ENCODE data around the gene CRIP3. TPM values are rescaled to one million over a fixed set of nuclear protein-coding genes. Genes with fewer than 3 reads are reported as not detected.

CRIP3 gene
- polyA plus RNA-seq, 3 donors, result 1.2 to 12.8 (median 1.6) TPM

GRCh38 chr6:43336382-43336781 is 27.8 kb upstream of the CRIP3 start:
- peaks cover 43 to 59% of the 10 kb centered on the region in 2 donors for H3K36me3 ChIP-seq (replicated peaks in 1 of 2; ENCODE audit: control insufficient read depth in 1 of 2, insufficient read depth in 2 of 2, low read length in 2 of 2)
- Mint-ChIP-seq H3K9me3 (no peaks in the 10 kb centered on the region), H3K36me3 (peaks cover 52 to 55% of the 10 kb centered on the region in 2 donors), H3K27ac (no peak overlapping the region), H3K4me3 (no peak overlapping the region), H3K27me3 (ENCODE audit: low read depth in 3 of 3) (no peaks in the 10 kb centered on the region), H3K4me1 (peaks cover 31% of the 10 kb centered on the region)
- peaks cover 32 to 36% of the 10 kb centered on the region in 2 donors for H3K4me1 ChIP-seq (ENCODE audit: control insufficient read depth in 1 of 2, insufficient read depth in 2 of 2, low read length in 2 of 2)
- H2AFZ ChIP-seq (ENCODE audit: insufficient read depth, low read depth, low read length, poor library complexity, severe bottlenecking), result no peak overlapping the region
- H3K9ac ChIP-seq (ENCODE audit: insufficient read depth, low read length, poor library complexity, severe bottlenecking), result no peak overlapping the region
- TF ChIP-seq CTCF (IDR thresholded peaks at IDR 0.05), result no peak
- no peaks in the 10 kb centered on the region for H4K20me1 ChIP-seq (ENCODE audit: insufficient read depth, low read length)
- H3K4me2 ChIP-seq (replicated peaks; ENCODE audit: extremely low read depth, low read length, poor library complexity, severe bottlenecking), result no peak overlapping the region
- H3K79me2 ChIP-seq (ENCODE audit: insufficient read depth, low read length), result no peaks in the 10 kb centered on the region
- no peak overlapping the region for H3K27ac ChIP-seq (ENCODE audit: low read depth in 1 of 2, low read length in 2 of 2)
- intact Hi-C loops (cut with micrococcal nuclease), result loop anchor here in 1 of 2 donors (5.0 kb wide), 1 partner anchor 74 kb away; no protein-coding TSS in a partner anchor
- no peak overlapping the region for H3K4me3 ChIP-seq (replicated peaks in 1 of 3; ENCODE audit: low read depth in 2 of 3, low read length in 3 of 3)
- no peaks in the 10 kb centered on the region for H3K27me3 ChIP-seq (ENCODE audit: control insufficient read depth in 2 of 2, insufficient read depth in 2 of 2, low read length in 2 of 2)
- no peak for DNase-seq
- H3K9me3 ChIP-seq (replicated peaks in 1 of 2; ENCODE audit: control insufficient read depth in 1 of 2, insufficient read depth in 1 of 2, low read length in 2 of 2), result no peaks in the 10 kb centered on the region
- WGBS (ENCODE audit: insufficient coverage), result 100% methylated on average over 1 of the region's 3 CpGs

GRCh38 chr6:43335469-43335868 is 26.8 kb upstream of the CRIP3 start:
- no peak for DNase-seq
- no peaks in the 10 kb centered on the region for H3K9me3 Mint-ChIP-seq
- WGBS (ENCODE audit: insufficient coverage), result 100% methylated on average over 1 of the region's 3 CpGs
- no peaks in the 10 kb centered on the region for H3K27me3 Mint-ChIP-seq (ENCODE audit: low read depth in 3 of 3)
- peaks cover 37 to 49% of the 10 kb centered on the region in 2 donors for H3K36me3 ChIP-seq (replicated peaks in 1 of 2; ENCODE audit: control insufficient read depth in 1 of 2, insufficient read depth in 2 of 2, low read length in 2 of 2)
- H3K4me1 Mint-ChIP-seq, result peaks cover 37% of the 10 kb centered on the region
- H3K4me2 ChIP-seq (replicated peaks; ENCODE audit: extremely low read depth, low read length, poor library complexity, severe bottlenecking), result no peak overlapping the region
- no peaks in the 10 kb centered on the region for H3K9me3 ChIP-seq (replicated peaks in 1 of 2; ENCODE audit: control insufficient read depth in 1 of 2, insufficient read depth in 1 of 2, low read length in 2 of 2)
- no peak for TF ChIP-seq CTCF (IDR thresholded peaks at IDR 0.05)
- H3K27ac ChIP-seq (ENCODE audit: low read depth in 1 of 2, low read length in 2 of 2), result no peak overlapping the region
- peaks cover 43 to 45% of the 10 kb centered on the region in 2 donors for H3K36me3 Mint-ChIP-seq
- no peak overlapping the region for H3K4me3 ChIP-seq (replicated peaks in 1 of 3; ENCODE audit: low read depth in 2 of 3, low read length in 3 of 3)
- no peaks in the 10 kb centered on the region for H3K27me3 ChIP-seq (ENCODE audit: control insufficient read depth in 2 of 2, insufficient read depth in 2 of 2, low read length in 2 of 2)
- H3K27ac Mint-ChIP-seq, result peak overlapping the region in 1 of 7 donors; percentile 22
- no peak overlapping the region for H3K9ac ChIP-seq (ENCODE audit: insufficient read depth, low read length, poor library complexity, severe bottlenecking)
- no peak overlapping the region for H3K4me3 Mint-ChIP-seq
- intact Hi-C loops (cut with micrococcal nuclease), result loop anchor here (1.0 to 5.0 kb wide), 2 partner anchors 72 to 73 kb away; no protein-coding TSS in a partner anchor
- H4K20me1 ChIP-seq (ENCODE audit: insufficient read depth, low read length), result no peaks in the 10 kb centered on the region
- no peak overlapping the region for H2AFZ ChIP-seq (ENCODE audit: insufficient read depth, low read depth, low read length, poor library complexity, severe bottlenecking)
- H3K79me2 ChIP-seq (ENCODE audit: insufficient read depth, low read length), result no peaks in the 10 kb centered on the region
- H3K4me1 ChIP-seq (ENCODE audit: control insufficient read depth in 1 of 2, insufficient read depth in 2 of 2, low read length in 2 of 2), result peaks cover 41 to 43% of the 10 kb centered on the region in 2 donors

Data from CD14-positive monocyte (primary cell).